Stimulated activated naive CD8-positive, alpha-beta T cell treated with anti-CD3 and anti-CD28 coated beads, Interleukin-15, Interleukin-2, amounts not matched to agents 100 U/mL and 50 U/mL, for 24 hours (primary cell): ENCODE results near the gene BMPR1A.
"Not testable (repeated sequence)": the region's sequence is repeated elsewhere in the genome, so short reads cannot be mapped to it uniquely, and the experiment has no call there.

Experiments
- ATAC-seq: fragments of 150-1000 bp; cut with Tn5 transposase; one replicate; pipeline ENCODE4 v1.10.0; 2021
- DNase-seq: peaks from one replicate; pipeline ENCODE4 v3.0.0; 2021

Gene BMPR1A

DNA sequence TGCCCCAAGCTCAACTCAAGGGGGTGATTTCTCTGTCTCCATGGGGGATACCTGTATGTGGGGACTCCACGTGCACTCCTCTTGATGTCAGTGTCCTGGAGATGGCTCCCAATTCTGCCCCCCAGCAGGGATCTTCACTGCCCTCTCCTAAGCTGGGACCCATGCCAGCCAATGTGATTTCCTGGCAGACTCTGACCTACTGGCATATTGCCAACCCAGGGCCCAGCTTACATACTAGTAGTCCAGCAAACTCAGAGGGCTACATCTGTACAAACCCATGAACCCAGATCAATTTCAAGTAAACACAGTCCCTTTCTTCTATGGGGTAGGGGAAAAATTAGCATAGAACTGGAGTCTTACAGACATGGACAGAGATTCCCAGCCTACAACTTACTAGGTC is 26.2 kb upstream of the BMPR1A start:
- DNase-seq, result no peak
- ATAC-seq, result no peak

DNA sequence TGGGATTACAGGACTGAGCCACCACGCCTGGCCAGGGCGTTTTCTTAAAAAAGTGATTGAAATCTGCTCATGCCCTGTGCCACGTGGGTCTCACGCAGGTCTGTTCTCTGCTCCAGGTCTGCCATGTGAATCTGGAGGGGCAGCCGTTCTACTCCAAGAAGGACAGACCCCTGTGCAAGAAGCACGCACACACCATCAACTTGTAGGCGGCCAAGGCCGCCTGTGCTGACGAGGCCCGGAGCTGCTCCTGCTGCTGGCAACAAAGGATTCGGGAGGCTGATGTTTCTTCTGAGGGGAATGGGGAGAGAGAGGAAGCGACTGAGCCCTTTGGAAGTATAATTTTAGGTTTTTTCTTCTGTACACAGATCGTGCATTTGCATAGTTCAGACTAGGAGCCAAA is 23.6 kb upstream of the BMPR1A start:
- no peak for DNase-seq
- no peak for ATAC-seq

DNA sequence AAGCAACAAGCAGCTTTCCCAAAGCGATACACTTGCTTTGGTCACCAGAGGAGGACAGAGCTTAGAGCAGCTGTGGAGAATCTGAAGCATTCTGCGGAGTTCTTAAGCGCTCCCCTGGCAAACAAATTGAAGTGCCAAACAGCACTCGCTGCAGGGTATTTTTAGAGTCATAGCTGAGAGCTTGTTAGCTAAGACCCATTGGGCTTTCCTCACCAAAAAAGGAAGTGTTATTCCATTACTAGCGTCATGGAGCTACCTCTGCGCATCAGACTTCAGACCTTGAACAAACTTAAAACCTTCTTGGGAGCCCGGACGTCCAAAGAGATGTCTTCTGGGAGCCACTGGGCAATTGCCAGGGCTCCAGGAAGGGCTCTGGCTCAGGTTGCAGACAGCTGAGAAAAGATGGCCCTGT is 23.2 kb upstream of the BMPR1A start:
- DNase-seq, result no peak
- ATAC-seq, result no peak

DNA sequence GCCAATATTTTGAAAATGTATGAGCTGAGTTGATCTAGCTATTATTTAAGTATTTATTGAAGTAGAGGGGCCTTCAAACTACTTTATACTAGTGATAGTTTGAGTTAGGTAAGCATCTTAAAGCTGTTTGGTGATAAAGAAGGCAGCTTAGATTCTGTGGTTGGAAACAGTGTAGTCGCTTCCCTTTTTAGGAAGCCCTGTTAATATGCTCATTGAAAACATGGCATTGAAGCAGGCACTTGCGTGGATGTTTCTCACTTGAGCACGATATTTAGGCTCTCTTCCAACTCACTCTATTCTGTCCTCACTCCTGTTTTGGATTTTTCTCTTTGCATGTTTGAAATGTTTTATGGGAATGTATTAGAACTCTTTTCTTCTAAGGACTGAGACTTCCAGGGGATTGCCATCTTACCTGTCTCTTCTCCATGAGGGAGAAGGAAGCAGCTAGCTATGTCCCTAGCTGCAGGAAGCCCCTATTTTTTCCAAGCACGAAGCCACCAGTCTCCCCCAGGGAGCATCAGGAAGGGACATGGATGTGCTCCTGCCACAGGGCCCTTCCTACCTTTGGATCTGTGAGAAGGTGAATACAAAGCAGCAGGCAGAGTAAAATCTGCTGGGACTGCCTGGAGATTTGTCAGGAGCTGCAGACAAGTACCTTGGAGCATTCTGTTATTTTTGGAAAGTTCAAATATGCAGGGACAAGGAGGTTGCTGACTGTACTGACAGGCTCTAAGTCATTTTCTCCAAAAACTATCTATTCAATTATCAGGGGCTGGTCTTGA is 22.0 kb upstream of the BMPR1A start:
- no peak for DNase-seq
- ATAC-seq, result no peak

DNA sequence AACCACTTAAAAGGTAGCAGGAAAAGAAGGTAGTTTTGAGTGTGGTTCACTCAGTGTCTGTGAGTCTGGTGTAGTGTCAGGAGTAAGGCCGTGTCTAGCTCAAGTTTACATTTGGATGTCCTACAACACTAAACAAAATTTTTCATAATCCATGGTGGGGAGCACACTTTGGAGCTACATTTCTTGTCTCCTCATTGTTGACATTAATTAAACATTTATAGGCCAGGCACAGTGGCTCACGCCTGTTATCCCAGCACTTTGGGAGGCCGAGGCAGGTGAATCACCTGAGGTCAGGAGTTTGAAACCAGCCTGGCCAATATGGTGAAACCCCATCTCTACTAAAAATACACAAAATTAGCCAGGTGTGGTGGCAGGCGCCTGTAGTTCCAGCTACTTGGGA is 21.1 kb upstream of the BMPR1A start:
- not testable (repeated sequence) for ATAC-seq, DNase-seq

DNA sequence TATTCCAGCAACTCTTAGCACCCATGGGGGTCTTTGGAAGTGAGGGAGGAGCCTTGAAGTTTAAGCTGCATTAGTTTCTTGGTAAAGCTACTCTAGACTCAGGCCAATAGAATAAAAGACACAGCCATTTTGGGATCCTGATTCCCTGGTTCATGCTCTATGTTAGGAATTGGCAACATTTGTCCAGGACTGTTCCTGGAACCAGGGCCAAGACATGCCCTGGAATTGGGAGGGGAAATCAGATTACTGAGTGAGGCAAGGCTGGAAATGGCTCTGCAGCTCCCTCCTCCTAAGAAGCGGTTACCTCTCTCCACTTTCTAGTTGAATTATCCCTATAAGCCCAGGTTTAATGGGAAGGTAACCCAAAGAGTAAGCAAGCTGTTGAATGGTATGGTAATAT is 14.2 kb upstream of the BMPR1A start:
- DNase-seq (no peak), ATAC-seq (no peak)

DNA sequence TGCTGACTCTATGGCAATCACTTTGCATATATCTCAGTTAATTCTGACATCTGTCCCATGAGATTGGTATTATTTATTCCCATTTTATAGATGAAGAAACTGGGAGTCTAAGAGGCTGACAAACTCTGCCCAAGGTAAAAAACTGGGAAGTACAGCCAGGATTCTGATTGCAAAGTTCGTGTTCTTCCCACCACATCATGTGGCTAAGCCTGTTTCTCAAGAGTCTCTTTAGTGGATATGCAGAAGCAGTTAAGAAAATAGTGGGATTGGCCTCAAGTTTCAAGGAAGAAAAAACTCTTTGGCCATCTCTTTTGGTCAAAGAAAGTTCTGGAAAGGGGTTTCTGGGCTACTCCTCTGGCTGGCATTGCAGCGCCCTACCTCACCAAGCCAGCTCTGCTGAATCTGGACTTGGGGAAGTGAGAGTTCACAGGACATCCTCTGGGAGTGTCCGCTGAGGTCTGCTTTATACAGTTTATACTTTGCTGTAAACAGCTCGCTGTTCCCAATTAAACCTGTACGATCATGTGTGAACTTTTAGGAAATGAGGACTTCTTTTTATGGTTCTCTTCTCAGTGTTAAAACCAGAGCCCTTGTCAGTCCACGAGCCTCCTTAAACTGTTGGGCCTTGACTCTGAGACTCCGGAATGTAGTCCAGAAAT is 12.2 kb upstream of the BMPR1A start:
- ATAC-seq, result no peak
- DNase-seq, result no peak

DNA sequence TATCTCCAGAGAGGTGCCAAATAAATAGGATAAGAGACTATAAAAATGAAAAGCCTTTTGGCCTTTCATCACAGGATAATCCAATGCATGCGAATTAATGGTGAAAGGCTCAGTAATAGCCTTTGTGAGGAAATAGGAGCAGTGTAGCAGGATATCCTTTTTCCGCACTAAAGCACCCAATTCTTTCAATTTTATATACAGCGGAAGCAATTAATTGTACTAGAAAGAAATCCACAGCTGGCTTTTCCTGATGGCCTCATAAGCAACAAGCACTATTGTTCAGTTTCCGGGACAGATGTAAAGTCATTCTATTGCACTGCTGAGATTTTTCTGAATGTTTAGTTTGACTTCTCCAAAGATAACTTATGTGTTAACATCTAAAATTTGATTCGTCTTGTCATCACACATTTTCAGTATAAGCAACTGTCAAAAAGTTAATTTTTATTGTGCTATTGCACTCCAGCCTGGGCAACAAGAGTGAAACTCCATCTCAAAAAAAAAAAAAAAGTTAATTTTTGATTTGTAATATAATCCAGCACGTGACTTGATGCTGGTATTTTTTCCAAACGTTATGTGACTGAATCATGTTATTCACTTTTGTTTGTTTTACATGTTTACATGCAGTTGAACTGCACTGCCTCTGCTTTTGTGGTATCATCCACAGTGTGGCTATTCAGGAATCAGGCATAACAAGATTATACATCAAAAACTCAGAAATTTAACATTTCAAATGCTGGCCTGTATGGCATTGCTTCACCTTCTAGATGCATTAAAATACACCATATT is 8.4 kb upstream of the BMPR1A start:
- DNase-seq, result no peak
- ATAC-seq, result no peak

DNA sequence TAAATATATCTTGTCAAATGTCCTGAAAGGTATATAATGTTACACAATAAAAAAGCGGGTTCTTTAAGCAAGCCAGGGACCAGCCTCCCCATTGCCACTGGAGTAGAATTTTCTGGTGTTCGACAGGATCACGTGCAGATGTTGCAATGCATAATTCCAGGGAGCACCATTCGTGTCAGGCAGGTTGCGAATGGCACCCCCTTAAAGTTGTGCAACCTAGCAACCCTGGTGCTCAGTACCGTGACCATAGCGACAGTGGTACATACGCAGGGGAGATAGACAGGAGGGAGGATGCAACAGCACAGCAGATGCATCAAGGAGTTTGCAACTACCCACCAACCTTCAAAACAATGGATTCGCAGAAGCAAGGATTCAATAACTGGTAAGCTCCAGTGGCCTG is 6.6 kb upstream of the BMPR1A start:
- ATAC-seq, result no peak
- DNase-seq, result no peak

DNA sequence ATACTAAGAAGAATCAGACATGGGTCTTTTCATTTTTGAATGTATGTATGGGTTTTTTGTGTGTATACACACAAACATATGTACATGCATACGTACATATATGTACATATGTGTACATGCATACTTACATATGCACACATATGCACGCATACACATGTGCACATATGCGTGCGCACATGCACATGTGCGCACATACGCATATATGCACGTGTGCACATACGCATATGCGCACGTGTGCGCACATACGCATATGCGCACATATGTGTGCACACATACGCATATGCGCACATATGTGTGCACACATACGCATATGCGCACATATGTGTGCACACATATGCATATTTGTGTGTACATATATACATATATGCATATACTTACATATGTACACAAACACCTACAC is 4.9 kb upstream of the BMPR1A start:
- DNase-seq (no peak), ATAC-seq (no peak)

DNA sequence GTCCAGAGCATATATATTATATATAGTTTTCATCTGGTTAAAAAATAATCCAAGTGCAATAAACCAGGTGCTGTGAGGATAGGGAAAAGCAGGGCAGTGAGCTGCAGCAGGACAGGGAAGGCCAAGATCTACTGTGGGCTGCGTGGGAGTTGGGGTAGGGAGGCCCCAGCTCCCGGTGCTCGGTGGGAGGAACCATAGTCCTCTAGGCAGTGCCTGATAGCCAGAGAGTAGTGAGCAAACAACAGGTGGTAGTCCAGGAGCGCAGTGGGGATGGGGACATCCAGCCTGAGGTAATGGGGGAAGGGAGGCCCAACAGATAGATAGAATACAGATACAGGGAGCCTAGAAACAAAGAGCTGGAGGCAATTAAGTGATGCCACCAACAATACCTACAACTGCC is 4.1 kb upstream of the BMPR1A start:
- DNase-seq, result no peak
- no peak for ATAC-seq

DNA sequence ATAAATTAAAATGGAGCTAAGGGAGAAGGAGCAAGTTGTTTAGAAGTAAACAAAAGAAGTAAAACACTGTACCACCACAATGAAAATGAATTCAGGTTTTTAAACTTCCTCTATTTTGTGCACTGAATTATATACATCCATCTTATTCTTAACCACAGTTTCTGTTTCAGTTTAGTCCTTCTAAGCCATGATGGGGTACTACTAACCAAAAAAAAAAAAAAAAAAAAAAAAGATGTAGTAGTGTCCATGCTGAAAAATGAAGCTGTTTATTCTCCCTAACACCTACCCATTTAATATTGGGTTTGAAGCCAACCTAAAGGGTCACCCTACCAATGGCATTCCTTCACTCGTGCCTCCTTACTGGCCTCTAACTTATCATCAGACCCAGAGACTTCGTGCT is 3.4 kb upstream of the BMPR1A start:
- no peak for ATAC-seq
- no peak for DNase-seq

DNA sequence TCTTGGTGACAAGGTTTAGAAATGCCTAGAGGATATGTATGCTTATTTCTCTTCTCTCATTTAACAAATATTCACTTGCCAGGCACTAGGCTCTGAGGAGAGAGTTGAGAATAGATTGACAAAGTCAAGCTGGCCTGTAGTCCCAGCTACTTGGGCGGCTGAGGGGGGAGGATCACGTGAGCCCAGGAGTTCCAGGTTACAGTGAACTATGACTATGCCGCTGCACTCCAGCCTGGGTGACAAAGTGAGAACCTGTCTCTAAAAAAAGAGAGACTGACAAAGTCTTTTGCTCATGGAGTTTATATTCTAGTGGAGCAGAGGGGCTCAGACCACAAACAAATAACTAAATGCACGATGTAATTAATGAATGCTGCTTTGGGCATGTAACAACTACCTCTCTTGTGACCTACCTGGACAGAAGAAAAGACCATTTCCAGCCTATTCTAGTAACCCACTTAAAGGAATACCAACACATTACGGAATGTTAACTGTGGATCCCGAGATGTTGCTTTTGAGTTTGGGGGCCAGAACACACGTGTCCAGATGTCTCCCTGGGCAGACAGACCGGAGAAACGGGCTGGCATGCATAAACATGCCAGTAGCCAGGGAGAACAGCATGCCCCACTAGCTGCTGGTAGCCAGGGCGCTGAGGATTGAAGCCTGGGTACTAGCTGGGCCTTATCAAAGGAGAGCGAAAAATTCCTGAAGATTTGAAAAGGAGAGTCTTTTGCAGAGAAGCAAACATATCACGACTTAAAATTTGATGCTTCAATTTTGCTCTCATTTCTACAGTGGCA is 2.6 kb upstream of the BMPR1A start:
- no peak for ATAC-seq
- no peak for DNase-seq

DNA sequence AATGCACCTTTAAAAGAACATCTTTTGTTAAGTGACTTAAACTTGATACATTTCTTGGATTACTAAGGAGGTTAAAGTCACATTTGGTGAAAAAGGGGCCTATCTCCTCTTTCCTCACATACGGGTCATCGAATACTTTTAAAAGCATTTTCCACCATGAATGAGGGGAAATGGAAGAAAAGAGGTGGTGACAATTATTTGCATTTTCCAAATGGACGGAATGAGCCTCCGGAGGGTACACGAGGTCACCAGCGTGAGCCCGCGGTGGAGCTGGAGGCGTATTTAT is 1.0 kb upstream of the BMPR1A start:
- ATAC-seq (no peak), DNase-seq (no peak)

DNA sequence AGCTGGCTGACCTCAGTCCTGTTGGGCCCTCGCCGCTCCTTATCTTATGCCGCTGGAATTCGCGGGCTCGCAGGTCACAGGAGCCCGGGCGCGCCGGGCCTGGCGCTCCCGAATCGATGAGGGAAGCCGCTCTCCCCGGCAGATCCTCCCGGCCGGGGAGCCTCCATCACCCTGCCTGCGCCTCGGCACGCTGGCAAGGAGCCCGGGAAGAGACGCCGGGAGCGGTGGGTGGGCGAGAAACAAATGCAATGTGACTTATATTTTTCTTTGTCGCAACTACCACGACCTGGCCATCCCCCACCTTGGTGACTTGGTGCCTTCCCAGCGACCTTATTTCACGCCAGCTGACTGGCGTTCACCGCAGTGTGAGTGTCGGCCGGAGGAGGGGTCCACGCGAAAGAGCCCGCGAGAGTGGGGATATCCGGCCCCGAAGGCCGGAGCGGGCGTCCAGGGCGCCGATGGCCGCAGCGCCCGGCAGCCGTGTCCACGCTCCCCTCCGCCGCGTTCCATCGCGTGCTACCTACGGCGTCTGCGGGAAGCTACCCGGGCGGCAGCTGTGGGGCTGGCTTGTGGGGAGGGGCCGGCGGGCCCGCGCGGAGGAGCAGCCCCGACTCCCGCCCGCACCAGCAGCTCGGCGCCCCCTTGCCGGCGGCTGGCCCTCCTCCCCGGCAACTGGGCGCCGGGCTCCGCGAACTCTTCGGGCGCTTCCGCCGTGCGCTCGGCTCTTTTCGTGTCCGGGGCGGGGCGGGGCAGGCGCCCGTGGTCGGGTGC is 494 bp upstream of the BMPR1A start:
- DNase-seq (peak; percentile 92), ATAC-seq (peak; percentile 95)

DNA sequence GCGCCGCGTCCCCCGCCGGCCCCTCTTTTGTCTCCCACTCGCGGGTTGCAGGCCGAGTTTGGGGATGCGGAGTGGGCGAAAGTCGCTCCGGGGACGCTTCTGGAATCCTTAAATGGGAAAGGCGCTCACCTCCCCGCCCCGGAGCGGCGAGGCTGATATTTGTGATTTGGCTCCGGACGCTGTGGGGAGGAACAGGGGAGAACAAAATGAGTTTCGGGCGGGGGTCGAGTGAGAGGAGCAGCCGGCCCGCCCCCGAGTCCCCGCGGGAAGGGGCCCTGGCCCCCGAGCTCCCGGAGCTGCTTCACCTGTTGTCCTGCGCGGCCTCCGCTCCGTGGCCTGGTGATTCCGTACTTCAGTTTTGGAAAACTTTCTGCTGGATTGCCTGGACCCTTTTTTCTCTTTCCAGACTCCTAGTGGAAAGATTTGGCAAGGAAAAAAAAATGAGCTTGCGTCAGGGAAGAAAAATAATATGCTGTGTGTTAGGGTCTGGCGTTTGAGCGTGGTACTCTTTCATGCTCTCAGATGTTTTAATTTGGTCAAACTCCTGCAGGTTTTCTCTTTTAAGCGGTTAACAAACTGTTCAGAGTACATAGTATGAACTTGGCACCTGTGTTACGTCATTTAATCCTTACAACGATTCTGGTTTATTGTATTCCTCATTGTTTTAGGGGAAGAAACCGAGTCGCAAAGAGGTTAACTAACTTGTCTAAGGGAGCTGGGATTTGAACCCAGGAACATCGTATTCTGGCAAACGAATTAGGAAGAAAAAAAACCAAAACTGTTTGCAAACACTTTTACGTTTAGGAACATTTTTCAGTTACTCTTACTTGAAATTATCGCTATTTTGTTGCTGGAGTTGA is 924 bp downstream of the BMPR1A start:
- DNase-seq, result peak; percentile 20
- ATAC-seq, result no peak

DNA sequence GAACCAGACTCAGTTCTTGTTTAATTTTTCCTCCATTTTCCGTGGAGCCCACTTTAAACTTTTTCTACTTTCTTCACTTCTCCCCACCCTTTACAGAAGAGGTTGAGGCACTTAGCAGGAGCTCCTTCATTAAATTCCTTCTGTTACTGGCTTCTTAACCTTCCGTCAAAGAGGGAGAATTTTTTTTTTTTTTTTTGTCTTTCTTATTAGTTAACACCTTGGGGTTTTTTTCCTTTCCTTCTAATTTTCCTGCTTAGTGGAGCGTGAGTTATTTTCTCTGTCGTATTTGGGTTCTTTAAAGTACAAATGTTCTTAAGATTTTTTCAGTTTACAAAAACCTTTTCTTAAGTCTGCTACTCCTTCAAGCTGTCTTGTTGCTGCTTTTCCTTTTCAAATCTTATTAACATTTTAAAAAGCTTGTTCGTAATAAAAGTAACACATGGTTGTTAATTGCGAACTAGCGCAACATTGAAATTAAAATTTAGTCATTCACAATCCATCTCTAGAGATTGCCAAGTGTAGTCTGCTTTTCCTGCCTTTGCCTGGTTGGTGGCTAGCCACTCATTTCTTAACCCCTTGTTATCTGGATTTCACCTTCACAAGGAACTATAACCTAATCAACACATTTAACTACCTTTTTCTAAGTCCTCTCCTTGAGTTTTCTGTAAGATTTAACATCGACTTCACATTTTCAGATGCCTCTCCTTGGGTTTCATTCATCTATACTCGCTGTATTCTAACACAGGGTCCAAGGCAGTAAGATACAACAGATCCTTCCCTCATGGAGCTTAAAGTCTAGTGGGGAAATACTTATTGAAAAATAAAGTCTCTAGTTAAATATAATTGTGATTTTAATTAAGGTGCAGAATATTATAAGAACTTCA is 2.0 kb downstream of the BMPR1A start:
- ATAC-seq (no peak), DNase-seq (no peak)

DNA sequence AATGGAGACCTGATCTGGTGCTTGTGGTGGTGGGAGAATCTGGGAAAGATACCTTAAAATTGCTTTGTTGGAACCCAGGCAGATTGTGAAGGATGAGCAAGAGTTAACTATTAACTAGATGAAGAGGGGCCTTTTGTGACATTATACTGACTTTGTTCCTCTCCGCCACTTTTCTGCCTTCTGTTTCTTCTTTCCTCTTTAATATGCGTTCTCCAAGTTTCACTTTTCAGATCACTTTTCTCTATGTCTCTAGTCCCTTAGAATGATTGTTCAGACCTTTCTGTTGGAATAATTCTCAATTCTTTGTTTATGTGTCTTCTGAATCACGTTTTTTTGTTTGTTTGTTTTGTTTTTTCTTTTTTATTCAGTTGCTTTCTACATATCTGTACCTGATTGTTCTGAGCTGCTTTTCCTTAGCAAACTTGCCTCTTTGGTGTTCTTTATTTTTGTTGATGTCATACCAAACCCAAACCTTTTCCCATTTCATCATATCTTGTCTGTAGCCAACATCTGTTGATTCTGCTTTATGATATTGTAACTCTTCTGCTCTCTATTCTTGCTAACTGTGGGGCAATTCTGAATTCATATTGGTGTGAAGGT is 2.8 kb downstream of the BMPR1A start:
- ATAC-seq (no peak), DNase-seq (no peak)

DNA sequence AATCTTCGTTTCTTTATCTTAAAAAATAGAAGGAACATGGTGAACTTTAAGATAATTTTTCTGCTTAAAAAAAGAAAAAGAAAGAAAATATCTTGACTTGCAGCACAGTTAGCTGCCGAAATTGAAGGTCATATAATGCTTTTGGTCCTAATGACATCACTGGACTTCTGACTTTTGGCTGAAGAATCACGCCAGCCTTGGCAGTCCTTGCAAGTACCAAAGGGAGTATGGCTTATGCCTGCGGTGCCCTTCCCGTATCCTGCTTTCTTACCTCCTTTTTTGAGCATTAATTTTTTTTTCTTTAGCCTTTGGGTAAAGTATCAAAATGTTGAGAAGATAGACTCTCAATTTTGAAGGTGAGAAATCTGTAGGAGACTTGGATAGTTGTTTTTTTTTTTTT is 7.0 kb downstream of the BMPR1A start:
- ATAC-seq (no peak), DNase-seq (no peak)
